DMS114 treated with DMSO at 0.1 percent for 48 hours (cell line): Measurements from ENCODE around the gene LGALS12.
"Not testable (repeated sequence)": the region's sequence is repeated elsewhere in the genome, so short reads cannot be mapped to it uniquely, and the experiment has no call there.

ENCODE experiments used
- DNase-seq: peaks from one replicate; lab custom pipeline; 2025; ENCODE audit not compliant: unreplicated experiment; lab: John Stamatoyannopoulos, UW

The LGALS12 gene

DNA sequence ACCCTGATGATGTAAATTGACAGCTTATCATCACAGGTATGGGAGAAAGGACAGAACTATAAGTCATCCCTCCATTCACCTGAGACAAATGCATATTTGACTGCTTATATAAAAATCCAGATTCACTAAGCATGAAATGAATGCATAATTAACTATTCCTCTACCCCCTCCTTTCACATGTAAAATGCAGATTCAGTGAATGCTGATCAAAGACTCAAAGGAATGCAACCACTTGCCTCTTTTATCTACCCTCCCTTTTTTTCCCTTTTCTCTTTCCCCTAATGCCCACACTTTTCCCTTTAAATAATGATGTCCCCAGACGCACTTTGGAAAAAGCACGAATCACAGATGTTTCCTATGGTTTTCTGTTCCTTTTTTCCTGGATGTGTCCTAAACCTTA lies 26.2 kb downstream of the LGALS12 start:
- no peak for DNase-seq

DNA sequence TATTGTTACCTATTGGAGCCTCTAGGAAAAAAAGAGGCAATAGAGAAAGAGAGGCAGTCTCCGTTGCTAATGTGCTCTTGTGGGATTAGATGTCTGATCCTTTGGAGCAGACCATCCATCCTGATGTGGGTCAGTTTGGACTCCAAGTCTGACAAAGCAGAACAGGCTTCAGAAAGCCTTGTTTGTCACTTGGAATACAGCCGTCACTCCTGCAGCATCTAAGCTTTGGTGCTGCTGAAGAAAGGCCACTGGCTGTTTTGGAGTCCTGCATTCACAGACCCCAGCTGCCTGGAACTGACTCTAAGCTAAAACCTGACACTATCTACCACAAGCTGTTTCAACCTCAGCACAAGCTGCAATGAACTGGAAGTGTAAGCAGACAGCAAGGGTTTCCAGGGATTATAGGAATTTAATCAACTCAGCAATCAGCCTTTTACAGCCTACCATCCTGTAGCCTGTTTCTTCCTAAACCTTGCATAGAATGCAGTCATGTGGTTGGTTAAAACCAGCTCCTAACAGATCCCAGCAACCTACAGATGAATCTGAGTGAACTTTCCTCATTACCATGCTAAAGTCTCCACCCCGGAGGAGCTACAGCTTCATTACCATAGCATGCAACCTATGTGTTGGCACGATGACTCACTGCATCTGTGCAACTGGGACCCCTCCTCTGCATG lies 27.1 kb downstream of the LGALS12 start:
- DNase-seq: no peak

DNA sequence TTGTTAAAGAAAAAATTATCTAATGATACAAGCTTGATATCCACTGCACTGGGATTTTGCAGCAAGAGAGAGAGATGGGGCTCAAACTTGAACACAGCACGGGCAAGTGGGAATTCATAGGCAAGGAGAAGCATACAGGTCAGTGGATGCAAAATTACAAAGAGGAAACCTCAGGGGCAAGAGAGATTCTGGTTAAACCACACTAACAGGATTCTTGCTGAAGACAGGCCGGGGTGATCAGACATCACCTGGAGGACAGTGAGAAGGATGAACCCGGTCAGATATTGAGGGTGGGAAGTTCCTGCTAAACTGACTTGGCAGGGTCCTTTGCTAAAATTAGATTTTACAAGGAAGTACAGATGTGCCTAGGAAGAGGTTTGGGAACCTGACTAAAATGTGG lies 28.2 kb downstream of the LGALS12 start:
- no peak for DNase-seq

DNA sequence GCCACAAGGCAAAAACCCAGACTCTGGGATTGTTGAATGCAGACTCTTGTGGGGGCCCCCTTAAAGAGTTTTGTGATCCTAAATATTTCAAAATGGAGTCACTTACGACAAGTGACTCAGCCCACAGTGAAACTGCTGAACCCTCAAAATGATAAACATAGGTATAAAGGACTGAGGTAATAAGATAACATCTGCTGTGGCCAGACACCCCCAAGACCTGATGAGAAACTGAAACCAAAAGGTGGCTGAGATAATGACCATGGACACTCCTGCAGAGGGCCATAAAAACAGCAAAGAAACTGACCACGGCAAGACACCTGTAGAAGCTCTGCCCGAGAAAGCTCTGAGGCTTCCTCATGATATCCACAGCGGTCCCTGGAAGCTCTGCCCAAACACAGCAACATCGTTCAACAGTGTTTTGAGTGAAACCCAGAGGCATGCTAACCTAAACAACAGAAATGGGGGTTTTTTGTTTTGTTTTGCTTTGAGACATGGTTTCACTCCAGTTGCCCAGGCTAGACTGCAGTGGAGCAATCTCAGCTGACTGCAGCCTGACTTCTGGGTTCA lies 29.1 kb downstream of the LGALS12 start:
- no peak for DNase-seq

- no peak for DNase-seq
Observed at GRCh38 chr11:63535734-63536133, 29.9 kb downstream of the LGALS12 start.

DNA sequence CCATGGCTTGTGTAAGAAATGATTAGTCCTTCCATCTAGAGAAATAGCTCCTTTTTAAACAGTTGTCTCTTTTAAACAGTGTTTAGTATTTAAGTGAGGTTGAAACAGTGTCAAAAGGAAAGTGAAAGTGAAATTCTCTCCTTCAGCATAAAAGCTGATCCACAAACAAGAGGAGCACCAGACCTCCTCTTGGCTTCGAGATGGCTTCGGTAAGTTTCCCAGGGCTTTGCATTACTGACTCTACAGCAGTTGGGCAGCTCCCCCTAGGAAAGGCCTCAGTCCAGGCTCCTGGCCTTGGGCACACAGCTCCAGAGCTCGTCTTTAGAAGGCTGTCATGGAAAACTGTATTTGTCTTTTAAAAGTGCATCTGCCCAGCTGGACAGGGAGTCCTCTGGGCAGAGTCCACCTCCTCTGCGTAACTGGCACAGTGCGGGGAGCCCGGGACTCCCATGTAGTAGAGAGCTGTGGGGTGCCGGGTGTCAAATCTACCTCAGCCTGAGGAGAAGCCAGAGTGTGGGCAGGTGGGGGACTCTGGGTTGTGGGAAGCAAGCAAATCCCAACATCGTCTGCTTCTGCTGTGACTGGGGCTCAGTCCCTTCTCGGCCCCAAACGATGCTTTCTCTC lies 30.9 kb downstream of the LGALS12 start, which contains the start of gene PLAAT4:
Gene PLAAT4, plus strand, starts transcription at position 140 of the 624 bp plus-strand sequence. Its CDS starts 61 bp downstream, at position 201.
- DNase-seq: no peak

DNA sequence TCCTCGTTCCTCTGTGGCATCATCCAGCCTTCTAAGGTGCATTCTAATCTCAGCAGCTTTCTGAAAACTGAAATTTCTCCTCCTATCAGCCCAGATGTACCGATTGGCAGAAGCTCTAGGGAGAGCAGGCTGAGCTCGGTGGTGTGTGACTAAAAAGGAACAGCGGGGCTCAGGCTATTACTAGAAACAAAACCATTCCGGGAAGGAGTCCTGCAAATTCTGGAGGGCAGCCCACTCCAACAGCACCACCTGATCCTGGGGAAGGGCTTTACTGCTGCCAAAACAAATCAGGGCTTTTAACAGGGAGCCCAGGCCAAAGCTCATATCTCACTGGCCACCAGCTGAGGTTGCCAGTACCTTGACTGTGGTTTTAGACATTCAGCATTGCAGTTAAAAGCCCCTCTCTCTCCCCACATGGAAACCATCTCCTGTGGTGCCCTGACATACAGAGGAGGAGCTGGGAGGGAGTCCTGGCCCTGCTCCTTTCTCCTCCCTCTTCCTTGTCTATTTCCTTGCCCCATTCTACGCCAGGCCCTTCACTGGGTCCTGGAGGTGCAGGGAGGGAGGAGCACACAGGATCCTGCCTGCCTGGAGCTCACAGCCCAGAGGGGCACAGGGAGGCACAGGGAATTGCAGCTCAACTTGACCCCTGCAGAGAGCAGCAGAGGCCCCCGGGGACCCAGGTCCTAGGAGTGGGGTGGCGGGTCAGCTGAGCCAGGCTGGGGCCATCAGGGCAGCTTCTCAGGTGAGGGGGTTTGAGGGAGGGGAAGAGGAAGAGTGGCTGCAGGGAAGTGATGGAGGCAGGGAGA lies 31.6 kb downstream of the LGALS12 start:
- no peak for DNase-seq

- not testable (repeated sequence) for DNase-seq
Observed at GRCh38 chr11:63542506-63542905, 36.6 kb downstream of the LGALS12 start.

- no peak for DNase-seq
Observed at GRCh38 chr11:63543711-63544110, 37.8 kb downstream of the LGALS12 start.

GRCh38 chr11:63547061-63547460 lies 41.2 kb downstream of the LGALS12 start:
- no peak for DNase-seq

DNA sequence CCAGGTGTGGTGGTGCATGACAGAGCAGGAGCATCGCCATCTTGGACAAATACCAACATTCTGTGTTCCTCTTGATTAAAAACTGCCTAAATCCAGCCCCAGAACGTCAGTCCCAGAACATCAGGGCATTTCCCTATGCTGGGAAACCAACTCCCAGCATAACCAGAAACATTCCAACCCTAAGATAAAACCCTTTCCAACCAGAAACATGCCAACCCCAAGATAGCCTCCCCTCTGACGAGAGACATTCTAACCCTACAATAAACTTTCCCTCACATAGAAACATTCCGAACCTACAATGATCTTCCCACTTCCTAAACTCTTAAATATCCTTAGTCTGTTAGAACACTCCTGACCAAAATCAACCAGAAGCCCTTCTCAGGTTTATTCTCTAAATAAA lies 42.3 kb downstream of the LGALS12 start:
- DNase-seq: no peak

- no peak for DNase-seq
Observed at GRCh38 chr11:63549411-63549810, 43.5 kb downstream of the LGALS12 start.

DNA sequence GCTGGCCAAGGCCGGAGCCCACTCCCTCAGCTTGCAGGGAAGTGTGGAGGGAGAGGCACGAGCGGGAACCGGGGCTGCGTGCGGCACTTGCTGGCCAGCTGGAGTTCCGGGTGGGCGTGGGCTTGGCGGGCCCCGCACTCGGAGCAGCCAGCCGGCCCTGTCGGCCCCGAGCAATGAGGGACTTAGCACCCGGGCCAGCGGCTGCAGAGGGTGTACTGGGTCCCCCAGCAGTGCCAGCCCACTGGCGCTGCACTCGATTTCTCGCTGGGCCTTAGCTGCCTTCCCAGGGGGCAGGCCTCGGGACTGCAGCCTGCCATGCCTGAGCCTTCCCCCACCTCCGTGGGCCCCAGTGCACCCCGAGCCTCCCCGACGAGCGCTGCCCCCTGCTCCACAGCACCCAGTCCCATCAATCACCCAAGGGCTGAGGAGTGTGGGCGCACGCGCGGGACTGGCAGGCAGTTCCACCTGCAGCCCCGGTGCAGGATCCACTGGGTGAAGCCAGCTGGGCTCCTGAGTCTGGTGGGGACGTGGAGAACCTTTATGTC lies 44.3 kb downstream of the LGALS12 start:
- not testable (repeated sequence) for DNase-seq

DNA sequence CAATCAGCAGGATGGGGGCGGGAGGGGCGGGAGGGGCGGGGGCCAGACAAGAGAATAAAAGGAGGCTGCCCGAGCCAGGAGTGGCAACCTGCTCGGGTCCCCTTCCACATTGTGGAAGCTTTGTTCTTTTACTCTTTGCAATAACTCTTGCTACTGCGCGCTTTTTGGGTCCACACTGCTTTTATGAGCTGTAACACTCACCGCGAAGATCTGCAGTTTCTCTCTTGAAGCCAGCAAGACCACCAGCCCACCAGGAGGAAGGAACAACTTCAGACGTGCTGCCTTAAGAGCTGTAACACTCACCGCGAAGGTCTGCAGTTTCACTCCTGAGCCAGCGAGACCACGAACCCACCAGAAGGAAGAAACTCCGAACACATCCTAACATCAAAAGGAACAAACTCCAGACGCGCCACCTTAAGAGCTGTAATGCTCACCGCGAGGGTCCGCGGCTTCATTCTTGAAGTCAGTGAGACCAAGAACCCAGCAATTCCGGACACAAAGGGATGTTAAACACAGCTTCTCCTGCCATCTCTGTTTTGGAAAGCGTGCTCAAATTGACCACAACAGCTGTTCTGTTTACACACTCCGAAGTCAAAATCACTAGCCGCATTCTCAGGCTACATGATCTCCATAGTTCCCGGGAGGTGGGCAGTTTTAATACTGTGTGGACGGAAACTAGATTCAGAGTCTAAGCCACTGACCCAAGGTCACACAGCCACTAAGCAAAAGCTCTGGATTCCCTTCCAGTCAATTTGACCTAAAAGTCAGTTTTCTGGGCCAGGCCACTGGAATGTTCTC lies 45.4 kb downstream of the LGALS12 start:
- DNase-seq: no peak

DNA sequence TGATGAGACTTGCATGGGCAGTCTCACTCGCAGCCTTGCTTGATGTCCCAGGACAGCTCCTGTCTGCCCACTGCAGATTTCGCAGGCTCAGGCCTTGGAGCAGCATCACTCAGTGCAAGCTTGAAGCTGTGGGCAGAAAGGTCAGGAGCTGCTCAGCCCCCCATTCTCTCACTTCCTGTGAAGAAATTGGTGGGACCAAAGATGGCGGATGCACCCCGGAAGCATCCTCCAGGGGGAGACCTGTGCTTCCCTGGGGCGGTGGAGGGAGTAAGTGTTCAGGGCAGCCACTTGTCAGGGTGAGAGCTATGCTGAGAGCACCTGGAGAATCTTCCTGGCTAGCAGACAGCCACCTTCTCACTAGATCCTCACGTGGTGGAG lies 46.0 kb downstream of the LGALS12 start:
- no peak for DNase-seq

DNA sequence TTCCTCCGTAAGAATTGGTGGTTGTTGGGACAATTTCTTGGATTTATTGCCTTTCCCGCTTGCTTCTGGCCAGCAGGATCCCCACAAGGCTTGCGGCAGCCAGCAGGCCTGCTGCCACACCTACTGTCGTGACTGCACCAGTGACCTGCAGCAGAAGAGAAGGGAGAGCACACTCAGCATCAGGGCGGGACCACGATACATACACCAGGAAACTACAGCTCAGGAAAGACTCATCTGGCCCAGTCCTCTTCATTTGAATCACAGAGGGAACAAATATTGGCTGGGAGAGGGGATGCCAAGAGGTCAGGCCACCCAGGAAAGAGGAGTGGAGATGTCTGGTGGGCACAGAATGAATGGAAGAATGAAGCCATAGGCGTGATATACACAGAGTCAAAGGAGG lies 47.0 kb downstream of the LGALS12 start:
- DNase-seq: no peak

- no peak for DNase-seq
Observed at GRCh38 chr11:63553759-63554158, 47.9 kb downstream of the LGALS12 start.

DNA sequence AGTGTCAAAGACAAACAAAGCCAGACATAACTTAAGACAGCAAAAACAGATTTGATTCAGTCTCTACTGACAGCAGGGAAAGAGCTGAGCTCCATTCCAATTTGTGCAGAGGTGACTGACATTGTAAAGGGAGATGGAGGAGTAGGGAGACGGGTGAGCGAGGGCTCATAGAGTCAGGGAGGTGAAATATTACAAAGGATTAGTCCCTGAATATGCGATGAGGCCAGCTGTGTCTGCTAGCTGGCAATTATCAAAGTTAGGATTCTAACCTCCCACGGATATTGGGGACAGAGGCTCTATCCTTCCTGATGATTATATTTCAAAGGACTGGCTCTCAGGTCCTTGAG lies 49.0 kb downstream of the LGALS12 start:
- DNase-seq: no peak

- DNase-seq: no peak
Observed at GRCh38 chr11:63556404-63557013, 50.6 kb downstream of the LGALS12 start.

- DNase-seq: no peak
Observed at GRCh38 chr11:63557570-63557969, 51.7 kb downstream of the LGALS12 start.
